Caco-2 (cell line): ENCODE results near the gene MAPK8IP3. TPM values are rescaled to one million over a fixed set of nuclear protein-coding genes. Genes with fewer than 3 reads are reported as not detected.

Experiments used
- BruUV-seq: library from RNA; stranded (reverse); fragments of 400-500 nt; replicated peaks from 2 replicates; lab custom pipeline; 2021; lab: Mats Ljungman, UMichigan
- CTCF ChIA-PET: fragments of 300-600 bp; sonication (Branson Sonifier 250); formaldehyde crosslinking; loops from one replicate; lab custom pipeline; 2022; ENCODE audit warnings: antibody characterized with exemption; lab: Charles Lee
- POLR2A ChIA-PET: fragments of 300-600 bp; sonication (Branson Sonifier 250); formaldehyde crosslinking; loops from one replicate; lab custom pipeline; 2022; ENCODE audit warnings: antibody characterized with exemption; lab: Charles Lee
- DNase-seq, 2 experiments: peaks; one replicate each; pipeline versions ENCODE4 v3.0.0 to v3.0.0-alpha.2; 2020 to 2022
- H3K27me3 ChIP-seq: replicated peaks from 2 replicates; pipeline ENCODE4 v1.6.0; 2011; ENCODE audit warnings: low read length; ENCODE audit not compliant: control insufficient read depth, insufficient read depth
- H3K36me3 ChIP-seq: 2 replicates; pipeline ENCODE4 v1.5.1; 2011; ENCODE audit warnings: low read length; ENCODE audit not compliant: control insufficient read depth, insufficient read depth
- H3K4me1 ChIP-seq: fragments of 250-450 bp; sonication (Bioruptor Pico); 2 replicates; pipeline ENCODE4 v1.5.1; 2020; ENCODE audit warnings: mild to moderate bottlenecking
- H3K4me3 ChIP-seq: 2 replicates; pipeline ENCODE4 v1.5.1; 2011; ENCODE audit warnings: low read depth, mild to moderate bottlenecking, control low read depth, low read length
- H3K9me3 ChIP-seq: fragments of 250-450 bp; sonication (Bioruptor Pico); 2 replicates; pipeline ENCODE4 v1.5.1; 2020; ENCODE audit warnings: mild to moderate bottlenecking, moderate library complexity
- H3K27ac Mint-ChIP-seq: one replicate; pipeline ENCODE4 v1.8.0; 2022; ENCODE audit warnings: mixed read lengths; ENCODE audit not compliant: unreplicated experiment
- H3K27me3 Mint-ChIP-seq: one replicate; pipeline ENCODE4 v1.8.0; 2022; ENCODE audit warnings: mixed read lengths; ENCODE audit not compliant: insufficient read depth, unreplicated experiment
- H3K36me3 Mint-ChIP-seq: one replicate; pipeline ENCODE4 v1.8.0; 2022; ENCODE audit warnings: mild to moderate bottlenecking, mixed read lengths; ENCODE audit not compliant: insufficient read depth, unreplicated experiment
- H3K4me1 Mint-ChIP-seq: one replicate; pipeline ENCODE4 v1.8.0; 2022; ENCODE audit warnings: low read depth, mixed read lengths; ENCODE audit not compliant: unreplicated experiment
- H3K4me3 Mint-ChIP-seq: one replicate; pipeline ENCODE4 v1.8.0; 2022; ENCODE audit warnings: mild to moderate bottlenecking, moderate library complexity, mixed read lengths; ENCODE audit not compliant: unreplicated experiment
- H3K9me3 Mint-ChIP-seq: one replicate; pipeline ENCODE4 v1.8.0; 2022; ENCODE audit warnings: mixed read lengths; ENCODE audit not compliant: unreplicated experiment
- CTCF ChIP-seq, 2 experiments: fragments of 200-600 bp in 1 of 2; IDR thresholded peaks; 1 replicate in 1 of 2; 2 replicates in 1 of 2; pipeline versions ENCODE4 v1.5.1 to v1.8.0; 2011 to 2022; ENCODE audit warnings: antibody characterized with exemption in 1 of 2, control low read depth in 1 of 2, inconsistent platforms in 1 of 2, low read depth in 1 of 2, low read length in 1 of 2, mild to moderate bottlenecking in 1 of 2, moderate library complexity in 1 of 2; ENCODE audit not compliant: insufficient read depth in 1 of 2, severe bottlenecking in 1 of 2, unreplicated experiment in 1 of 2
- intact Hi-C: fragments of 100-400 bp; cut with micrococcal nuclease; formaldehyde crosslinking; loops from one replicate; pipeline ENCODE4 v1.10.0; 2022; ENCODE audit not compliant: unreplicated experiment
- total RNA-seq: library from RNA; stranded (reverse); gene quantifications from 2 replicates; pipeline ENCODE4 v1.2.3, GENCODE V29; 2022

The MAPK8IP3 gene
- total RNA-seq, 1 experiment from 2014 or later = 60.5 TPM

GRCh38 chr16:1787322-1788094 lies 81.5 kb downstream of the MAPK8IP3 start:
- no peaks in the 10 kb centered on the region for H3K27me3 ChIP-seq
- BruUV-seq = no TSS peak
- peaks cover 2% of the 10 kb centered on the region; the same call in 1 of the 2 replicates for H3K36me3 ChIP-seq
- H3K27ac Mint-ChIP-seq = no peak overlapping the region
- intact Hi-C loops = no loop called here
- H3K36me3 Mint-ChIP-seq = peaks cover 32% of the 10 kb centered on the region
- POLR2A ChIA-PET = no interaction called here
- DNase-seq = no peak
- no peaks in the 10 kb centered on the region for H3K4me1 Mint-ChIP-seq
- H3K9me3 Mint-ChIP-seq = no peaks in the 10 kb centered on the region
- H3K27me3 Mint-ChIP-seq = no peaks in the 10 kb centered on the region
- H3K4me3 Mint-ChIP-seq = no peak overlapping the region
- no peak overlapping the region for H3K4me3 ChIP-seq
- no peak for TF ChIP-seq CTCF (IDR thresholded peaks at IDR 0.05; ENCODE audit: insufficient read depth in 1 of 2, low read depth in 1 of 2, low read length in 1 of 2, severe bottlenecking in 1 of 2, unreplicated experiment in 1 of 2)
- H3K9me3 ChIP-seq = no peaks in the 10 kb centered on the region
- CTCF ChIA-PET = no interaction called here
- H3K4me1 ChIP-seq = no peaks in the 10 kb centered on the region

- intact Hi-C loops = no loop called here
- ChIA-PET CTCF (no interaction called here), POLR2A (no interaction called here)
- no peaks in the 10 kb centered on the region for H3K9me3 Mint-ChIP-seq
- Histone ChIP-seq H3K27me3 (no peaks in the 10 kb centered on the region), H3K4me3 (no peak overlapping the region), H3K36me3 (peaks cover 2% of the 10 kb centered on the region; the same call in 1 of the 2 replicates), H3K9me3 (no peaks in the 10 kb centered on the region), H3K4me1 (no peaks in the 10 kb centered on the region)
- no peaks in the 10 kb centered on the region for H3K27me3 Mint-ChIP-seq
- no peaks in the 10 kb centered on the region for H3K4me1 Mint-ChIP-seq
- no peak overlapping the region for H3K27ac Mint-ChIP-seq
- no TSS peak for BruUV-seq
- TF ChIP-seq CTCF (IDR thresholded peaks at IDR 0.05; ENCODE audit: insufficient read depth in 1 of 2, low read depth in 1 of 2, low read length in 1 of 2, severe bottlenecking in 1 of 2, unreplicated experiment in 1 of 2) = no peak
- no peak for DNase-seq
- peaks cover 25% of the 10 kb centered on the region for H3K36me3 Mint-ChIP-seq
- H3K4me3 Mint-ChIP-seq = no peak overlapping the region
These were observed 82.2 kb downstream of the MAPK8IP3 start for GRCh38 chr16:1788095-1788707.

GRCh38 chr16:1788708-1789100 lies 82.7 kb downstream of the MAPK8IP3 start:
- H3K9me3 ChIP-seq = no peaks in the 10 kb centered on the region
- Mint-ChIP-seq H3K4me3 (no peak overlapping the region), H3K9me3 (no peaks in the 10 kb centered on the region), H3K36me3 (peaks cover 23% of the 10 kb centered on the region), H3K4me1 (no peaks in the 10 kb centered on the region), H3K27me3 (no peaks in the 10 kb centered on the region), H3K27ac (no peak overlapping the region)
- ChIA-PET CTCF (no interaction called here), POLR2A (interaction anchor here (0.6 kb wide), 1 partner anchor 111 kb away, joined by 3 read pairs; the partner anchor contains the start of gene JPT2)
- H3K4me3 ChIP-seq = no peak overlapping the region
- BruUV-seq = no TSS peak
- intact Hi-C loops = no loop called here
- no peak for TF ChIP-seq CTCF (IDR thresholded peaks at IDR 0.05; ENCODE audit: insufficient read depth in 1 of 2, low read depth in 1 of 2, low read length in 1 of 2, severe bottlenecking in 1 of 2, unreplicated experiment in 1 of 2)
- DNase-seq = no peak
- no peaks in the 10 kb centered on the region for H3K4me1 ChIP-seq
- H3K27me3 ChIP-seq = no peaks in the 10 kb centered on the region
- H3K36me3 ChIP-seq = peaks cover 2% of the 10 kb centered on the region; the same call in 1 of the 2 replicates
